ENCODE results near the gene SRGAP2C.
"Not testable (repeated sequence)": the region's sequence is repeated elsewhere in the genome, so short reads cannot be mapped to it uniquely, and the experiment has no call there.

Gene SRGAP2C

DNA sequence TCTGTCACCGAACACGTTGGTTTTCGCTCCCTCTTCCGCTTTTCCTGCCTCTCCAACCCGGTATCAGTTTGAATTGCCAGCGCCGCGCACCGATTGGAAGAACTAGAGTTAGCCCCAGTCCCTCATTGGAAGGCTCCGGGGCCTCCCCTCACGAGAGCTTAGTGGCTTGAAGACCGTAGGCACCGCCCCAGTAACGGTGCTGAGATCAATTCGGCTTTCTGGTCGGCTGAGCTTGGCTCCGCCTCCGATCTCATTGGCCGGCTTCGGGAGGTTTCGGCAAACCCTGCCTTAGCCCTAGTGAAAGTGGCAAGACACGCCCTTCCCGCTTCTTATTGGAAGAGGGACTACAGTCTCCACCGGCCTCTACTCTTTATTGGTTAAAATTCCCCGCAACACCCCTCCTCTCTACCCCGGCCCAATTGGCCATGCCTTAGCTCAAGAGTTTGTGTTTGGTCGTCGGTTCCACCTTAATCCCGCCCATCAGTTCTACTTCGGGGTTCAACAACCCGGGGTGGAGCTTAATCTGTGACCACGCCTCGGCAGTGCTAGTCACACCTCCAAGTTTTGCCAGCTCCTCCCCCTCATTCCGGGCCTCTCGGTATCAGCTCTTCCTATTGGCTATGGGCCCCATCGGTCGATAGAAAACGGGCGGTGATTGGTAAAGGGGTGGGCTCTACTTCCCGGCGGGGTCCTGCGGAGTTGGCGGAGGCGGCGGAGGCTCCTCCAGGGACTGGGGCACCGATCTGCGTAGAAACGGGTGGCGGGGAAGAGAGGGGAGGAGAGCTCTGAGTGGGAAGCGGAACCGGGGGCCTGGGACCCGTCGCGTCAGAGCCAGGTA is at the start of gene SRGAP2C, which contains the start of gene FAM72B:
Gene SRGAP2C, plus strand, starts transcription at position 686 of the 838 bp plus-strand sequence. CDS start 2,472 bp downstream, outside the sequence.
Gene FAM72B, minus strand, starts transcription at position 51 of the 838 bp plus-strand sequence. CDS start 851 bp downstream, outside the sequence.
- peak; percentile 99 for DNase-seq

DNA sequence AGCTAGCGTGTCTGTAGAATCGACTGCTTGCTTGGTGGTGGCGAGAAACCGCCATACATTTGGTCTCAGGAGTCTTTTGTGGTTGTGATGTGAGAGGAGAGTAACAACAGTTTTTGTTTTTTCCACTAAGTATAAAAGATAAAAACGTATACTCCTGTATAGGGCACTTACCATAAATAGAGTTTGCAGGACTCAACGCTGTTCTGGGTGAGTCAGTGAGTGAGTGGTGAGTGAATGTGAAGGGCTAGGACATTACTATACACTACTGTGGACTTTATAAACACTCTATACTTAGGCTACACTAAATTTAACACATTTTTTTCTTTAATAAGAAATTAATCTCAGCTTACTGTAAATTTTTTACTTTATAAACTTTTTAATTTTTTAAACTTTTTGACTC is 44.4 kb upstream of the SRGAP2C start:
- DNase-seq = not testable (repeated sequence)

- not testable (repeated sequence) for DNase-seq
Observed at GRCh38 chr1:121148489-121149190, 36.1 kb upstream of the SRGAP2C start.

DNA sequence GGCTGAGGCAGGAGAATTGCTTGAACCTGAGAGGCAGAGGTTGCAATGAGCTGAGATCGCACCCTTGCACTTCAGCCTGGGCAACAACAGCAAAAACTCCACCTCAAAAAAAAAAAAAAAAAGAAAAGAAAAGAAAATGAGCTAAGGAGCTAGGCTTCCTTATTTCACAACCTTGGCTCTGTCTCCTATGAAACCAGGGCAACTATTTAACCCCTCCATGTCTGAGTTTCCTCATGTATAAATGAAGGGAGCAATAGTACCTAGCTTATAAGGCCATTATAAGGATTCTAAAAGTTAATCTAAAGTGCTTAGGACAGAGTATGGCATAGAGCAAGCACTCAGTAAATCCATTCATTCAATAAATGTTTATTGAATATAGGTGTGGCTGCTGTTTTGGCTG is 33.5 kb upstream of the SRGAP2C start:
- DNase-seq = not testable (repeated sequence)

GRCh38 chr1:121152788-121153187 is 32.0 kb upstream of the SRGAP2C start:
- not testable (repeated sequence) for DNase-seq

DNA sequence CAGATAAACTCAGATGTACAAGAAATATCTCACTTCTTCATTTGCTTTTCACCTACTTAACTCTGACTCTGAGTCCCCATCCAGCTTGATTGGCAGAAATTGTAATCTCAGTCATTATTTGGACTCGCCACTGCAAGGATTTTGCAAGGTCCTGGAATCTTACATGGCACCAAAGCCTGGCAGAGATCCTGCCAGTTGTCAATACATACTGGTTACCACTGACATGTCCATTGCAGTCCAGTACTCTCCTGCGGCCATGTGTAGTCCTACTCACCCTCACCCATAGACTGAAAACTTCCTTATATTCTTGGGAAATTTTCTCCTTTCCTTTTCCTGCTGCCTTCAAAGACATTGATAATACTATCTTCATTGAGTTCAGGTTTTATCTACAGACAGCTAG is 30.0 kb upstream of the SRGAP2C start:
- not testable (repeated sequence) for DNase-seq

DNA sequence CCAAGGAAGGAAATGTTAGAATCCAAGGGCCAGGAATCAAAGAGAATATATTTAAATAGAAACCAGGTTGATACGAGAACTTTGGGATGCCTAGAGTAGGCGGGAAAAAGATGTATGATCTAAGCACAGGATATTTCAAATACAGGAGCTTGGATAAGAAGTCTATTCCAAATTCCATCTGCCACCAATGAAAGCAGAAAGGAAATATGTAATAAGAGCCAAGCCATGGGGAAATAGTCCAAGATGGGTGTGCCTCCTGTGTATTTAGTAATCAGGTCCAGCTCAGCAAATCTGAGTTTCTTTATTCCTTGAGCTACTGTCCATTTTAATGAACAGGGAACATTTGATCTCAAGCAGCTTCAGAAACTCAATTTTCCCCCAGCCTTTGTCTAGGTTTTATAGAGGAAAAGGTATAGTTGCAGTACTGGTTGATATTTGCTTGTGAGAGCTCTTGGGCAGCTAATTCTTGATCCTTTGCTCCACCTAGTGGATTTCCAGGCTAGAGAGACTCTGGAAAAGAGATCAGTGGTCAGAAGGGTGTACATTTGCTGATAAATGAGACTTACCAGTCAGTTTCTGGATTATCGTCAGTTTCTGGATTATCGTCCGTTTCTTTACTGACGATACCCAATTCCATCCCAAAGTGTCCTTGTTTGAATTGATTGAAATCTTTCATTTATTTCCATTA is 29.0 kb upstream of the SRGAP2C start:
- DNase-seq = not testable (repeated sequence)

GRCh38 chr1:121156958-121157603 is 27.7 kb upstream of the SRGAP2C start:
- not testable (repeated sequence) for DNase-seq

GRCh38 chr1:121157609-121158008 is 27.2 kb upstream of the SRGAP2C start:
- DNase-seq = not testable (repeated sequence)

- not testable (repeated sequence) for DNase-seq
Observed at GRCh38 chr1:121160118-121160517, 24.7 kb upstream of the SRGAP2C start.

GRCh38 chr1:121161199-121161901 is 23.4 kb upstream of the SRGAP2C start:
- not testable (repeated sequence) for DNase-seq

DNA sequence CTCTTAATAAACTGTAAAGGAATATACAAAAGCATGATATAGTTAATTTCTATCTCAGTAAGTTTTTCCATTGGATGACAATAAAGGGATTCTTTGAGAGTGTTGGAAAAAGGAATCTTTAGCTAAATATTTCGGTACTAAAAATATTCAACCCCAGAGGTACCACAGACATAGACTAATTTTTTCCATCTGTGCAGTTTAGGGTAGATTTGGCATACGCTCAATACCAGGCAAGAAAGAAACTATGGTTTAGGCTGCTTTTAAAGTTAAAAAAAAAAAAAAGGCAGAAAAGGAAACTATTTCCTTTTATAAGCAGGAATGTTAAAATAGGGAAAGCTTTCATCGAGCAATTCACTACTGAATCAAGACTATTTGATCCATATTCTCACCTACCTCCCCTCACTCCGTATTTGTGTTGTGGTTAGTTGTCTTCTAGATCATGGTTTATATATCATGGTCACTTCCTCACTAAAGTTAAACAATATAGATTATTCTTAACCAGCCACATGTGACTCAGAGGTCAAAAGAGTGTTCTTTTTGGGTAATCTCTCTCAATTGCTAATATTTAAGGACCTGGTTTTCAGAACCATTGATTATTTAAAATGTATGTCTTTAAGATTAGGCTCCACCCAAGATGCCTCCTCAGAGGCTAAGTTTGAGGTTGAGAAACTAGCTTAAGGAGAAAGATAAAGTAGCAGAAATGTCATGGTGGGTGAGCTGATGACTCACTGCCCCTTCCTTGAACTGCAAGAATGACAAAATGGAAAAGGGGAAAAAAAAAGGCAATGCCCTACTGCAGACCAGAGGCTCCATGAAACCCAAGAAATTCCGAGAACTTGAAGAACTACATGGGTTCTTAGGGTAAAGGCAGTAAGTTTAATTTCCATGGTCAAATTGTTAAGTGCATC is 20.7 kb upstream of the SRGAP2C start:
- DNase-seq = not testable (repeated sequence)

DNA sequence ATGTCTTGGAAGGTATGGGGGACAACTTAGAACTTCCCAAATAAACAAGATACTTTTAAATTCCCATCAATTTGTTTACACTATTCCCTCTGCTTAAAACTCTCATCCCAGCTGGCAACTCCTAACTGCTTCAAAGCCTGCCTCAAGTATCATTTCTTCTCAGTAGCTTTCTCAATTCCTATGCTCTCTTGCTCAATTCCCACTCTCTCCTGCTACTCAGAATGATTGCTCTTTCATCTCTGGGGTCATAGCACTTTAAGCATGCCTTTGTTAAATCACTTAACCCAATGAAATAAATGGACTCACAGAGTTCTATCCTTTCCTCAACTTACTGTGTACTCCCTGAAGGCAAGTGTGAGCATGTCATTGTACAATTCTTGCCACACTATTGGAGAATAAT is 19.5 kb upstream of the SRGAP2C start:
- DNase-seq = not testable (repeated sequence)

DNA sequence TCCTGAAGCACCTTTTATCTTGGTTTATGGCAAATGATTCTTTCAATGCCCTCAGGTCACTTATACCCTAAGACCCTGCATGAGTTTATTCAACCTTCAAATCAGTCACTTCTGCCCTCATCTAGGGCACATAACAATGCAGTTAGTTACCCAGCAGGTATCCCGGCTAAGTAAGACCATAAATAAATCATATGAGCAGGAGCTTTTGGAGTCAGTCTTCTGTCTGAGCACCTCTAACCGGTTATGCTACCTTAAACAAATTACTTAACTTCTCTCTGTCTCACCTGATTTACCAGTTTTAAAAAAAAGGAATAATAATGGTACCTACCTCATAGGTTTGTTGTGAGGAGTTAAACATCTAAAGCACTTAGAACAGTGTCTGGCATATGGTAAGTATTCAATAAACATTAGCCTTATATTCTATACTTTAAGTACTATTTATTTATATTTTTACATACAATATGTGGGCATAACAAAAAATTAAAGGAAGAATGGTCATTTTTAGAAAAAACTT is 17.5 kb upstream of the SRGAP2C start:
- not testable (repeated sequence) for DNase-seq

DNA sequence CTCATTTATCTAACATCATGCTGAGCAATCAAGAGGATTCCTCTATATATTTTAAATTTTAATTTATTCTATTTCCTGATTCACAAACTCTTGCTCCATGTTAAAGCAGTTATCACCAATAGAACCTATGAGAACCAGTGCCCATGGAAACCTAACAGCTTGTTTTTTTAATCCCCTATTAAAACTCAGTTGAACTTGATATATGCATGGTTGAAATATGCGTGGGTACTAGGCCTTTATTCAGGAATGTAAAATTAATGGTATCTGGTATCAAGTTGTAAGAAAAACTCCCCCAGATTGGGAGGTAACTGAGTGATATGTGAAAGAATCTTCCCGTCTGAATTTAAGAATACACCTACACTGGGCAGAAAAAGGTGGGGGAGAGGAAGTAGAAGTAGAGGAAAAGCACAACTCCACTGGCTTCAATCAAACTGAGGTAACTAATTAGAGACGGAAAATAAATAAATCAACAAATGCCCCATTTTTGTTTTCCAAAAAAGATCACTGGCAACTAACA is 16.6 kb upstream of the SRGAP2C start:
- not testable (repeated sequence) for DNase-seq

DNA sequence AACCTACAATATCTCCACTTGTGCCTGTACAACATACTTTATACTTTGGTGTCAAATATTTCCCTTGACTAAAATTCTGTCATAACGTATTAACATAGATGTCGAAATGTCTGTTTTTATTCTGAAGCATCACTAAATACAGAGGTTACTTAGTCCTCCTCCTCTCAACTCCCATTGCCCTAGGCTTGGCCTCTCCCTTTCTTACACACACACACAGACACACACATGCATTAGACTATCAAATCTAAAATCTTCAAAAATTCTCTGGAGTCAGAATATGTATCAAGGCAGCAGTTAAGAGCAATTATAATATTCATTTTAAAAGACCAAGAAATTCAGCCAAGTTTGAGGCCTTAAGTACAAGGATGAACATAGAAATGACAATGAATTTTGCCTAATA is 8.1 kb upstream of the SRGAP2C start:
- DNase-seq = not testable (repeated sequence)

GRCh38 chr1:121178197-121178596 is 6.6 kb upstream of the SRGAP2C start:
- not testable (repeated sequence) for DNase-seq

DNA sequence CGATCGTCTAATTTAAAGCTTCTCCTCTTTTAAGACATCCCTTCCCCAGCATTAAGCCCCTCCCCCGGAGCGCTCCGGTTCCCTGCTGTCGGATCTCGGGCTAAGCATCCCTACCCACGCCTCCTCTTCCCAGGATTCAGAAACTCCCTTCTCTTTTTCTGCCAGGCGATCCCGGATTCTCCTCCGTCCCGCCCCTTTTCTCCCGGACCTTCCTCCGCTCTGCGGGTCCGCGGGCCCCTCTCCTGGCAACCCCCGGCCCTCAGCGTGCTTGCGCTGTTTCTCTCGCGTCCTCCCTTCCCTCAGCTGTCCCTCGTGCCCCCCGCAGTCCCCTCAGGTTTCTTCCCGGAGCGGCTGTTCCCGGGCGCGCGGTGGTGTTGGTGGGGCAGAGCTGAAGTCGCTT is 908 bp upstream of the SRGAP2C start:
- DNase-seq = not testable (repeated sequence)

GRCh38 chr1:121185140-121185708 is 449 bp downstream of the SRGAP2C start:
- DNase-seq = not testable (repeated sequence)

GRCh38 chr1:121186191-121186590 is 1.4 kb downstream of the SRGAP2C start:
- not testable (repeated sequence) for DNase-seq

Measured in NCI-H1092 treated with DMSO at 0.1 percent for 48 hours (cell line).